Measurements from ENCODE around the gene PRM3. TPM values are rescaled to one million over a fixed set of nuclear protein-coding genes. Genes with fewer than 3 reads are reported as not detected.

The PRM3 gene
- total RNA-seq, 1 donor from 2014 or later = not detected

DNA sequence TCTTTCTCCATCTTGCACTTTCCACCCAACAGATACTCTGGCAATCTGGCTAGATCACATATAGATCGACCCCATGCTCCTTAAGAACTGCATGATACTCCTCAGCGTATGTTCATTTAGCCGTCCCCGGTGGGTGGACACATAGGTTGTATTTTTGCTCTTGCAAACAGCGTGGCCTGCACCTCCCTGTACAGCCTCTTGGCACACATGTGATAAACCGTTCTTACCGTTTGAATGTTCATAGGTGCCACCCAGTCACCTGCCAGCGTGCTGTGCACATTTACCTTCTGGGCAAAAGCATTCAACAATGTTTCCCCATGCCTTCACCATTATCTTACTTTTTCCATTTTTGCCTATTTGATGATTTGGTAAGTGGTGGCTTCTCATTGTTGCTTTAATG lies 10.5 kb downstream of the PRM3 start:
- no peaks in the 10 kb centered on the region for H3K27me3 Mint-ChIP-seq (ENCODE audit: low read depth)
- TF ChIP-seq, protein P1, sequence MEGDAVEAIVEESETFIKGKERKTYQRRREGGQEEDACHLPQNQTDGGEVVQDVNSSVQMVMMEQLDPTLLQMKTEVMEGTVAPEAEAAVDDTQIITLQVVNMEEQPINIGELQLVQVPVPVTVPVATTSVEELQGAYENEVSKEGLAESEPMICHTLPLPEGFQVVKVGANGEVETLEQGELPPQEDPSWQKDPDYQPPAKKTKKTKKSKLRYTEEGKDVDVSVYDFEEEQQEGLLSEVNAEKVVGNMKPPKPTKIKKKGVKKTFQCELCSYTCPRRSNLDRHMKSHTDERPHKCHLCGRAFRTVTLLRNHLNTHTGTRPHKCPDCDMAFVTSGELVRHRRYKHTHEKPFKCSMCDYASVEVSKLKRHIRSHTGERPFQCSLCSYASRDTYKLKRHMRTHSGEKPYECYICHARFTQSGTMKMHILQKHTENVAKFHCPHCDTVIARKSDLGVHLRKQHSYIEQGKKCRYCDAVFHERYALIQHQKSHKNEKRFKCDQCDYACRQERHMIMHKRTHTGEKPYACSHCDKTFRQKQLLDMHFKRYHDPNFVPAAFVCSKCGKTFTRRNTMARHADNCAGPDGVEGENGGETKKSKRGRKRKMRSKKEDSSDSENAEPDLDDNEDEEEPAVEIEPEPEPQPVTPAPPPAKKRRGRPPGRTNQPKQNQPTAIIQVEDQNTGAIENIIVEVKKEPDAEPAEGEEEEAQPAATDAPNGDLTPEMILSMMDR (conservative IDR thresholded peaks at IDR 0.05) = no peak

DNA sequence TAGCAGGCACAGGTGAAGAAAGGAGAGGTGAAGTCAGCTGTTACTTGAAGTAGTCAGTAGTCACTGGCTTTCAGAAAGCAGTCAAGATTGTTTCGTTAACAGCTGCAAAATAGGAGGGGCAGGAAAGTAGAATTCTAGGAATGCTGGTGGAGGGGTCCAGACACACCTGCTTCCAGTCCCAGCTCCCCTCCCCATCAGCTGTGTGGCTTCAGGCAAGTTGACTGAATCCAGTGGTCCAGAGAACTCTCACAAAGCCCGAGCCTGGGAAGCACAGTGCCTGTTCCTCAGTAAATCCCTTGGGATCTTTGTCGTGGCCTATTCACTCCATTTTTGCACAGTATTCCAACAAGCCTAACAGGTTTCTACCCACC lies 12.8 kb downstream of the PRM3 start:
- TF ChIP-seq, protein P1 (conservative IDR thresholded peaks at IDR 0.05) = no peak
- no peaks in the 10 kb centered on the region for H3K36me3 Mint-ChIP-seq (ENCODE audit: low read depth)
- DNase-seq (ENCODE audit: low read depth, low spot score) = no peak
- H3K27me3 Mint-ChIP-seq (ENCODE audit: low read depth) = peaks cover 12% of the 10 kb centered on the region
- H3K9me3 Mint-ChIP-seq = no peaks in the 10 kb centered on the region
- H3K27ac Mint-ChIP-seq (ENCODE audit: unreplicated experiment) = no peak overlapping the region
- peaks cover 6% of the 10 kb centered on the region for H3K4me1 Mint-ChIP-seq
- no peak overlapping the region for H3K4me3 Mint-ChIP-seq

More for the DNA sequence above, 10.5 kb downstream of the PRM3 start:
- H3K4me3 Mint-ChIP-seq = no peak overlapping the region
- no peak for DNase-seq (ENCODE audit: low read depth, low spot score)
- H3K27ac Mint-ChIP-seq (ENCODE audit: unreplicated experiment) = no peak overlapping the region
- H3K4me1 Mint-ChIP-seq = no peaks in the 10 kb centered on the region
- H3K9me3 Mint-ChIP-seq = no peaks in the 10 kb centered on the region
- H3K36me3 Mint-ChIP-seq (ENCODE audit: low read depth) = no peaks in the 10 kb centered on the region

GRCh38 chr16:11259655-11260595 lies 13.5 kb downstream of the PRM3 start:
- Mint-ChIP-seq H3K27me3 (ENCODE audit: low read depth) (peaks cover 13% of the 10 kb centered on the region), H3K9me3 (no peaks in the 10 kb centered on the region), H3K27ac (ENCODE audit: unreplicated experiment) (no peak overlapping the region), H3K4me1 (peaks cover 6% of the 10 kb centered on the region), H3K4me3 (peak overlapping the region; percentile 8), H3K36me3 (ENCODE audit: low read depth) (no peaks in the 10 kb centered on the region)
- TF ChIP-seq, protein P1 (conservative IDR thresholded peaks at IDR 0.05) = no peak
- DNase-seq (ENCODE audit: low read depth, low spot score) = no peak

GRCh38 chr16:11258553-11259492 lies 14.6 kb downstream of the PRM3 start:
- Mint-ChIP-seq H3K27ac (ENCODE audit: unreplicated experiment) (no peak overlapping the region), H3K27me3 (ENCODE audit: low read depth) (peaks cover 23% of the 10 kb centered on the region), H3K4me1 (peaks cover 6% of the 10 kb centered on the region), H3K9me3 (no peaks in the 10 kb centered on the region), H3K36me3 (ENCODE audit: low read depth) (no peaks in the 10 kb centered on the region), H3K4me3 (peak overlapping the region; percentile 39)
- TF ChIP-seq, protein P1 (conservative IDR thresholded peaks at IDR 0.05) = no peak
- no peak for DNase-seq (ENCODE audit: low read depth, low spot score)

DNA sequence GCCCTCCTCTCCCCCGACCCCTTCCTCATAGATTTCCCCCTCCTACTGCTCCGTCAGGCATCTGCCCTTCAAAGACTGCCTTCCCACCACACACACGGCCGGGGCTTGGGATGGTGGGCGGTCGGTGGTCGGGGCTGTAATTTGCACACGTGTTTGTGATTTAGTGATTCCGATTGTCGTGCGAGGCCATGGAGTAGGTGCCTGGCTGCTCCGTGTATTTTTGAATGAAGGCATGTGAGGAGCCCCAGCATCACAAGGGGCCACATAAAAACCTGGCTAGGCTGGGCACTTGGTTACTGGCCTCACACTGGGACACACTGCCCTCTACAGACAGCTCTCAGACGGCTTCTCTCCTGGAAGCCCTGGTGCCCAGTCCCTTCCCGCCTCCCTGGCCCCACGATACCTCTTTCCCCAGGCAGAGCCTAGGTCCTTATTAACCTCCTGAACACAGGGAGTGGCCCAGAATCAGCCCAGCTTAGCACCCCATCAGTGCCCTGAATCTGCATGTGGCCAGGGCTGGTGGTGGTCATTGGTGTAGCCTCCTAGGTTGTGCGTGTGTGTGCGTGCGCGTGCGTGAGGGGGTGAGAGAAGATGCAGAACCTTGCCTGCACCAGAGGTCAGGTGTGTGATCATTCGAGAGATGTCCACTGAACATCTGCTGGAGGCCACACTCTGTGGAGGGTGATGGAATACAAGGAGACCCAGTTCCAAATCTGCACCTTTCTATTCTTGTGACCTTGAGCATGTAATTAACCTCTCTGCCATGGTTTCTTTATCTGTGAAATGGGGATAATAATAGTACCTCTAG lies 16.1 kb downstream of the PRM3 start:
- no peaks in the 10 kb centered on the region for H3K36me3 Mint-ChIP-seq (ENCODE audit: low read depth)
- TF ChIP-seq, protein P1 (conservative IDR thresholded peaks at IDR 0.05) = peak; percentile 73
- H3K4me1 Mint-ChIP-seq = peaks cover 6% of the 10 kb centered on the region
- H3K9me3 Mint-ChIP-seq = no peaks in the 10 kb centered on the region
- no peak overlapping the region for H3K27ac Mint-ChIP-seq (ENCODE audit: unreplicated experiment)
- DNase-seq (ENCODE audit: low read depth, low spot score) = peak; percentile 61
- peak overlapping the region; percentile 99 for H3K4me3 Mint-ChIP-seq
- peaks cover 35% of the 10 kb centered on the region for H3K27me3 Mint-ChIP-seq (ENCODE audit: low read depth)
